K562 (cell line): ENCODE data around the gene PACSIN2. TPM values are rescaled to one million over a fixed set of nuclear protein-coding genes. Genes with fewer than 3 reads are reported as not detected.

Experiments
- ARID2 ChIP-seq: fragments of 450-650 bp; IDR thresholded peaks from 2 replicates; pipeline ENCODE4 v1.6.1; 2017; ENCODE audit warnings: antibody characterized with exemption, mild to moderate bottlenecking
- RFX5 ChIP-seq: IDR thresholded peaks from 2 replicates; pipeline ENCODE4 v1.6.1; 2011; ENCODE audit warnings: low read depth, mild to moderate bottlenecking, improper control_type of control experiment, low read length
- SP2 ChIP-seq: IDR thresholded peaks from 2 replicates; pipeline ENCODE4 v1.6.1; 2011; ENCODE audit warnings: mild to moderate bottlenecking, low read depth, low read length, moderate library complexity; ENCODE audit not compliant: poor library complexity, severe bottlenecking; ENCODE audit errors: extremely low read depth
- TAF9B ChIP-seq: fragments of 450-650 bp; IDR thresholded peaks from 2 replicates; pipeline ENCODE4 v1.6.1; 2018; ENCODE audit warnings: mild to moderate bottlenecking; ENCODE audit not compliant: partially characterized antibody
- ZNF384 ChIP-seq: IDR thresholded peaks from 2 replicates; pipeline ENCODE4 v1.6.1; 2012; ENCODE audit warnings: low read depth, low read length, improper control_type of control experiment
- ZNF561 ChIP-seq: fragments of 450-650 bp; formaldehyde crosslinking; conservative IDR thresholded peaks from 2 replicates; pipeline ENCODE4 v1.4.0; 2020; ENCODE audit warnings: mild to moderate bottlenecking, moderate library complexity
- polyA plus RNA-seq, 8 experiments: library from polyadenylated mRNA; depleted of rRNA in 4 of 8; stranded (reverse) in 5 of 8; unstranded in 3 of 8; fragments of >200 nt; fragmentation: Nextera tagmentation in 2 of 8; fragmentation: Illumina TruSeq in 1 of 8; extraction: Ambion mirVana in 2 of 8; extraction: Trizol in 1 of 8; gene quantifications; 2 replicates each; pipeline versions ENCODE4 v1.2.1 to v1.2.3, GENCODE V29; 2011 to 2014; ENCODE audit warnings: inconsistent platforms in 1 of 8, missing spikeins in 1 of 8
- total RNA-seq, 7 experiments: library from RNA; depleted of rRNA in 6 of 7; stranded (reverse); fragments of >200 nt in 6 of 7; fragmentation: Illumina TruSeq in 2 of 7; extraction: Trizol in 2 of 7; gene quantifications; 2 replicates each; pipeline versions ENCODE4 v1.2.1 to v1.2.3, GENCODE V29; 2011 to 2021; ENCODE audit warnings: low replicate concordance in 1 of 7
- TF ChIP-seq, protein P1 (sequence below): fragments of 450-650 bp; IDR thresholded peaks from 2 replicates; pipeline ENCODE4 v1.6.1; 2016; ENCODE audit warnings: mild to moderate bottlenecking, moderate library complexity
- TF ChIP-seq, protein P2 (sequence below): sonication (generic); formaldehyde crosslinking; IDR thresholded peaks from 2 replicates; pipeline ENCODE4 v1.8.0; 2022; ENCODE audit warnings: mild to moderate bottlenecking, missing genetic modification reagents
- TF ChIP-seq, protein P3 (sequence below): sonication (generic); formaldehyde crosslinking; IDR thresholded peaks from 2 replicates; pipeline ENCODE4 v1.8.0; 2023; ENCODE audit warnings: mild to moderate bottlenecking, missing genetic modification reagents

The PACSIN2 gene
- total and polyA plus RNA-seq, 9 of the 15 experiments (the other 6 are each of a cell fraction or from before 2014, with no cell fraction given) = 0.45 to 45.1 (median 23.9) TPM

DNA sequence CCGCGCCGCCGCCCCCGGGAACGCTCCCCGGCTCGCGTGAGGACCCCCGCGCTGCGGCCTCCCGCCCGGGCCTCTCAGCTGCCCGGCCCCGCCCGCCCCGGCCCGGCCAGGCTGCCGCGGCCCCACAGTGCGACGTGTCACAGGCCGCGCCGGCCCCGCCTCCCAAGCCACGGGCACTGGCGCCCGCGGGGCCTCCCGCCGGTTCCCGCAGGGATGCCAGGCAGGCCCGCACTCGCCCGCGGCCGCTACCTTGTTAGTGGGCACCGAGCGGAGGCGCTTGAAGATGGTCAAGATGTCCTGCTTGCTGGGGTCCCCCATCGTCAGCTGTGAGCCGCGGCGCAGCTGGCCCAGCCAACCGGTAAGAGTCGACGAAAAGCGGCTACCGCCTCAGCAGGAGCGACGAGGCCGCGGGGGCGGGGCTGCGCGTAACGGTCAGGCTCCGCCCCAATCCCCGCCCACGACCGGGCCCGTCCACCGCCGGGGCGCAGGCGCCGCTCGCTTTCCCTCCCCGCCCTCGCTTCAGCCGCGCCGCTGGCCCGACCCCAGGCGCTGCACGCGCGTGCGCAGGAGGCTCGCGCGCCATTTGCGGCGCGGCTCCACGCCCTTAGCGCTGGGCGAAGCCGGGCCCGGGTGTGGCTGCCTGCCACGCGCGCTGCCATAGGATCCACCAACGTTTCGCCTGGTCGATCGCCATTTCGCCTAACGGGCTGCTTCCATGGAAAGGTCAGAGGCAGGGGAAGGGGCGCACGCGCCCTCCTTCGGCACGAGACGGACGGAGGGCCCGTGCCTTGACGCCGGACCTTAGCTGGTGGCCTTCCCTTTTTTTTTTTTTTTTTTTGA lies 157.9 kb downstream of the PACSIN2 start, which contains the start of gene ARFGAP3 (continued):
- TF ChIP-seq, protein P1, sequence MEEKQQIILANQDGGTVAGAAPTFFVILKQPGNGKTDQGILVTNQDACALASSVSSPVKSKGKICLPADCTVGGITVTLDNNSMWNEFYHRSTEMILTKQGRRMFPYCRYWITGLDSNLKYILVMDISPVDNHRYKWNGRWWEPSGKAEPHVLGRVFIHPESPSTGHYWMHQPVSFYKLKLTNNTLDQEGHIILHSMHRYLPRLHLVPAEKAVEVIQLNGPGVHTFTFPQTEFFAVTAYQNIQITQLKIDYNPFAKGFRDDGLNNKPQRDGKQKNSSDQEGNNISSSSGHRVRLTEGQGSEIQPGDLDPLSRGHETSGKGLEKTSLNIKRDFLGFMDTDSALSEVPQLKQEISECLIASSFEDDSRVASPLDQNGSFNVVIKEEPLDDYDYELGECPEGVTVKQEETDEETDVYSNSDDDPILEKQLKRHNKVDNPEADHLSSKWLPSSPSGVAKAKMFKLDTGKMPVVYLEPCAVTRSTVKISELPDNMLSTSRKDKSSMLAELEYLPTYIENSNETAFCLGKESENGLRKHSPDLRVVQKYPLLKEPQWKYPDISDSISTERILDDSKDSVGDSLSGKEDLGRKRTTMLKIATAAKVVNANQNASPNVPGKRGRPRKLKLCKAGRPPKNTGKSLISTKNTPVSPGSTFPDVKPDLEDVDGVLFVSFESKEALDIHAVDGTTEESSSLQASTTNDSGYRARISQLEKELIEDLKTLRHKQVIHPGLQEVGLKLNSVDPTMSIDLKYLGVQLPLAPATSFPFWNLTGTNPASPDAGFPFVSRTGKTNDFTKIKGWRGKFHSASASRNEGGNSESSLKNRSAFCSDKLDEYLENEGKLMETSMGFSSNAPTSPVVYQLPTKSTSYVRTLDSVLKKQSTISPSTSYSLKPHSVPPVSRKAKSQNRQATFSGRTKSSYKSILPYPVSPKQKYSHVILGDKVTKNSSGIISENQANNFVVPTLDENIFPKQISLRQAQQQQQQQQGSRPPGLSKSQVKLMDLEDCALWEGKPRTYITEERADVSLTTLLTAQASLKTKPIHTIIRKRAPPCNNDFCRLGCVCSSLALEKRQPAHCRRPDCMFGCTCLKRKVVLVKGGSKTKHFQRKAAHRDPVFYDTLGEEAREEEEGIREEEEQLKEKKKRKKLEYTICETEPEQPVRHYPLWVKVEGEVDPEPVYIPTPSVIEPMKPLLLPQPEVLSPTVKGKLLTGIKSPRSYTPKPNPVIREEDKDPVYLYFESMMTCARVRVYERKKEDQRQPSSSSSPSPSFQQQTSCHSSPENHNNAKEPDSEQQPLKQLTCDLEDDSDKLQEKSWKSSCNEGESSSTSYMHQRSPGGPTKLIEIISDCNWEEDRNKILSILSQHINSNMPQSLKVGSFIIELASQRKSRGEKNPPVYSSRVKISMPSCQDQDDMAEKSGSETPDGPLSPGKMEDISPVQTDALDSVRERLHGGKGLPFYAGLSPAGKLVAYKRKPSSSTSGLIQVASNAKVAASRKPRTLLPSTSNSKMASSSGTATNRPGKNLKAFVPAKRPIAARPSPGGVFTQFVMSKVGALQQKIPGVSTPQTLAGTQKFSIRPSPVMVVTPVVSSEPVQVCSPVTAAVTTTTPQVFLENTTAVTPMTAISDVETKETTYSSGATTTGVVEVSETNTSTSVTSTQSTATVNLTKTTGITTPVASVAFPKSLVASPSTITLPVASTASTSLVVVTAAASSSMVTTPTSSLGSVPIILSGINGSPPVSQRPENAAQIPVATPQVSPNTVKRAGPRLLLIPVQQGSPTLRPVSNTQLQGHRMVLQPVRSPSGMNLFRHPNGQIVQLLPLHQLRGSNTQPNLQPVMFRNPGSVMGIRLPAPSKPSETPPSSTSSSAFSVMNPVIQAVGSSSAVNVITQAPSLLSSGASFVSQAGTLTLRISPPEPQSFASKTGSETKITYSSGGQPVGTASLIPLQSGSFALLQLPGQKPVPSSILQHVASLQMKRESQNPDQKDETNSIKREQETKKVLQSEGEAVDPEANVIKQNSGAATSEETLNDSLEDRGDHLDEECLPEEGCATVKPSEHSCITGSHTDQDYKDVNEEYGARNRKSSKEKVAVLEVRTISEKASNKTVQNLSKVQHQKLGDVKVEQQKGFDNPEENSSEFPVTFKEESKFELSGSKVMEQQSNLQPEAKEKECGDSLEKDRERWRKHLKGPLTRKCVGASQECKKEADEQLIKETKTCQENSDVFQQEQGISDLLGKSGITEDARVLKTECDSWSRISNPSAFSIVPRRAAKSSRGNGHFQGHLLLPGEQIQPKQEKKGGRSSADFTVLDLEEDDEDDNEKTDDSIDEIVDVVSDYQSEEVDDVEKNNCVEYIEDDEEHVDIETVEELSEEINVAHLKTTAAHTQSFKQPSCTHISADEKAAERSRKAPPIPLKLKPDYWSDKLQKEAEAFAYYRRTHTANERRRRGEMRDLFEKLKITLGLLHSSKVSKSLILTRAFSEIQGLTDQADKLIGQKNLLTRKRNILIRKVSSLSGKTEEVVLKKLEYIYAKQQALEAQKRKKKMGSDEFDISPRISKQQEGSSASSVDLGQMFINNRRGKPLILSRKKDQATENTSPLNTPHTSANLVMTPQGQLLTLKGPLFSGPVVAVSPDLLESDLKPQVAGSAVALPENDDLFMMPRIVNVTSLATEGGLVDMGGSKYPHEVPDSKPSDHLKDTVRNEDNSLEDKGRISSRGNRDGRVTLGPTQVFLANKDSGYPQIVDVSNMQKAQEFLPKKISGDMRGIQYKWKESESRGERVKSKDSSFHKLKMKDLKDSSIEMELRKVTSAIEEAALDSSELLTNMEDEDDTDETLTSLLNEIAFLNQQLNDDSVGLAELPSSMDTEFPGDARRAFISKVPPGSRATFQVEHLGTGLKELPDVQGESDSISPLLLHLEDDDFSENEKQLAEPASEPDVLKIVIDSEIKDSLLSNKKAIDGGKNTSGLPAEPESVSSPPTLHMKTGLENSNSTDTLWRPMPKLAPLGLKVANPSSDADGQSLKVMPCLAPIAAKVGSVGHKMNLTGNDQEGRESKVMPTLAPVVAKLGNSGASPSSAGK = peak; percentile 99
- TF ChIP-seq SP2 (no peak), RFX5 (no peak), TAF9B (no peak), ZNF384 (no peak), ARID2 (no peak), ZNF561 (CRISPR knock-in tag) (no peak)
- TF ChIP-seq, protein P2, sequence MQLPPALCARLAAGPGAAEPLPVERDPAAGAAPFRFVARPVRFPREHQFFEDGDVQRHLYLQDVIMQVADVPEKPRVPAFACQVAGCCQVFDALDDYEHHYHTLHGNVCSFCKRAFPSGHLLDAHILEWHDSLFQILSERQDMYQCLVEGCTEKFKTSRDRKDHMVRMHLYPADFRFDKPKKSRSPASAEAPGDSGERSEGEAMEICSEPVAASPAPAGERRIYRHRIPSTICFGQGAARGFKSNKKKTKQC (CRISPR knock-in tag) = peak; percentile 97
- TF ChIP-seq, protein P3, sequence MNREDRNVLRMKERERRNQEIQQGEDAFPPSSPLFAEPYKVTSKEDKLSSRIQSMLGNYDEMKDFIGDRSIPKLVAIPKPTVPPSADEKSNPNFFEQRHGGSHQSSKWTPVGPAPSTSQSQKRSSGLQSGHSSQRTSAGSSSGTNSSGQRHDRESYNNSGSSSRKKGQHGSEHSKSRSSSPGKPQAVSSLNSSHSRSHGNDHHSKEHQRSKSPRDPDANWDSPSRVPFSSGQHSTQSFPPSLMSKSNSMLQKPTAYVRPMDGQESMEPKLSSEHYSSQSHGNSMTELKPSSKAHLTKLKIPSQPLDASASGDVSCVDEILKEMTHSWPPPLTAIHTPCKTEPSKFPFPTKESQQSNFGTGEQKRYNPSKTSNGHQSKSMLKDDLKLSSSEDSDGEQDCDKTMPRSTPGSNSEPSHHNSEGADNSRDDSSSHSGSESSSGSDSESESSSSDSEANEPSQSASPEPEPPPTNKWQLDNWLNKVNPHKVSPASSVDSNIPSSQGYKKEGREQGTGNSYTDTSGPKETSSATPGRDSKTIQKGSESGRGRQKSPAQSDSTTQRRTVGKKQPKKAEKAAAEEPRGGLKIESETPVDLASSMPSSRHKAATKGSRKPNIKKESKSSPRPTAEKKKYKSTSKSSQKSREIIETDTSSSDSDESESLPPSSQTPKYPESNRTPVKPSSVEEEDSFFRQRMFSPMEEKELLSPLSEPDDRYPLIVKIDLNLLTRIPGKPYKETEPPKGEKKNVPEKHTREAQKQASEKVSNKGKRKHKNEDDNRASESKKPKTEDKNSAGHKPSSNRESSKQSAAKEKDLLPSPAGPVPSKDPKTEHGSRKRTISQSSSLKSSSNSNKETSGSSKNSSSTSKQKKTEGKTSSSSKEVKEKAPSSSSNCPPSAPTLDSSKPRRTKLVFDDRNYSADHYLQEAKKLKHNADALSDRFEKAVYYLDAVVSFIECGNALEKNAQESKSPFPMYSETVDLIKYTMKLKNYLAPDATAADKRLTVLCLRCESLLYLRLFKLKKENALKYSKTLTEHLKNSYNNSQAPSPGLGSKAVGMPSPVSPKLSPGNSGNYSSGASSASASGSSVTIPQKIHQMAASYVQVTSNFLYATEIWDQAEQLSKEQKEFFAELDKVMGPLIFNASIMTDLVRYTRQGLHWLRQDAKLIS (CRISPR knock-in tag) = no peak
